ENCODE data around the gene CAPS.

DNA sequence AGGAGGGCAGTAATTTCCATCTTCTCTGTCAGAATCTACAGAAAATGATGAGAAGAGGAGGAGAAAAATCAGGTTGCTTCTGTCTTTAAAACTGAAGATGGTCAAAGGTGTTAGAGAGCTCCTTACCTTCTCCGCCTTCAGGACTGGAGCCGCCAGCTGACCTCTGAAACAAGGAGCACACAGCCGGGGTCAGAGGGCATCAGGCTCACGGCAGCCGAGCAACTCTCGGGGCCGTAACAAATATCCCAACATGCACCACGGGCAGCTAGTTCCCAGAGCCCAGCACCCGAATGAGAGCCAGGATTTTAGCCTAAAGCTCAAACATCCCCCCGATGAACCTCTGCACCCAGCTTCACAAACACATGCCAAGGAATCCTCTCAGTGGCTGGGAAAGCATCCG lies 27.6 kb downstream of the CAPS start:
- TF ChIP-seq EZH2 (IDR thresholded peaks at IDR 0.05; ENCODE audit: borderline replicate concordance, low read depth, low read length, severe bottlenecking) = no peak
- TF ChIP-seq, protein P1, sequence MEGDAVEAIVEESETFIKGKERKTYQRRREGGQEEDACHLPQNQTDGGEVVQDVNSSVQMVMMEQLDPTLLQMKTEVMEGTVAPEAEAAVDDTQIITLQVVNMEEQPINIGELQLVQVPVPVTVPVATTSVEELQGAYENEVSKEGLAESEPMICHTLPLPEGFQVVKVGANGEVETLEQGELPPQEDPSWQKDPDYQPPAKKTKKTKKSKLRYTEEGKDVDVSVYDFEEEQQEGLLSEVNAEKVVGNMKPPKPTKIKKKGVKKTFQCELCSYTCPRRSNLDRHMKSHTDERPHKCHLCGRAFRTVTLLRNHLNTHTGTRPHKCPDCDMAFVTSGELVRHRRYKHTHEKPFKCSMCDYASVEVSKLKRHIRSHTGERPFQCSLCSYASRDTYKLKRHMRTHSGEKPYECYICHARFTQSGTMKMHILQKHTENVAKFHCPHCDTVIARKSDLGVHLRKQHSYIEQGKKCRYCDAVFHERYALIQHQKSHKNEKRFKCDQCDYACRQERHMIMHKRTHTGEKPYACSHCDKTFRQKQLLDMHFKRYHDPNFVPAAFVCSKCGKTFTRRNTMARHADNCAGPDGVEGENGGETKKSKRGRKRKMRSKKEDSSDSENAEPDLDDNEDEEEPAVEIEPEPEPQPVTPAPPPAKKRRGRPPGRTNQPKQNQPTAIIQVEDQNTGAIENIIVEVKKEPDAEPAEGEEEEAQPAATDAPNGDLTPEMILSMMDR (IDR thresholded peaks at IDR 0.05; ENCODE audit: borderline replicate concordance, extremely low read depth, low read length, poor library complexity, severe bottlenecking) = no peak

Measured in DND-41 (cell line).